Common myeloid progenitor, CD34-positive (primary cell): ENCODE data around the gene HDAC11.
A peak's percentile ranks its signal among the peaks of the same experiment; 100 is the strongest.
"Not testable (repeated sequence)": the region's sequence is repeated elsewhere in the genome, so short reads cannot be mapped to it uniquely, and the experiment has no call there.

Experiments used
- CTCF ChIA-PET: fragments of 350-600 bp; sonication (Branson Sonifier 250); formaldehyde crosslinking; loops from one replicate; lab custom pipeline; 2021; ENCODE audit warnings: antibody characterized with exemption; lab: Charles Lee
- POLR2A ChIA-PET: fragments of 350-600 bp; sonication (Branson Sonifier 250); formaldehyde crosslinking; loops from one replicate; lab custom pipeline; 2021; ENCODE audit warnings: antibody characterized with exemption; lab: Charles Lee
- DNase-seq, 3 donors: peaks; one replicate each; pipeline versions ENCODE4 v3.0.0 to v3.0.0-alpha.2; 2013
- H3K27ac ChIP-seq, 2 experiments: 1 replicate in 1 of 2; 2 replicates in 1 of 2; pipeline ENCODE4 v1.7.0; 2013; ENCODE audit warnings: inconsistent platforms in 2 of 2, low read length in 2 of 2, mild to moderate bottlenecking in 2 of 2, low read depth in 1 of 2, moderate library complexity in 1 of 2; ENCODE audit not compliant: severe bottlenecking in 2 of 2, insufficient read depth in 1 of 2, poor library complexity in 1 of 2
- H3K27me3 ChIP-seq, 5 experiments: replicated peaks in 2 of 5; 1 replicate in 3 of 5; 2 replicates in 2 of 5; pipeline versions ENCODE4 v1.6.1 to v1.7.0; 2013; ENCODE audit warnings: low read length in 4 of 5, mild to moderate bottlenecking in 2 of 5, moderate library complexity in 2 of 5, inconsistent platforms in 1 of 5; ENCODE audit not compliant: insufficient read depth in 5 of 5, control insufficient read depth in 4 of 5
- H3K36me3 ChIP-seq, 4 experiments: 1 replicate in 2 of 4; 2 replicates in 2 of 4; pipeline versions ENCODE4 v1.6.1 to v1.7.0; 2013; ENCODE audit warnings: low read length in 3 of 4, control low read depth in 1 of 4, mild to moderate bottlenecking in 1 of 4; ENCODE audit not compliant: control insufficient read depth in 4 of 4, insufficient read depth in 4 of 4
- H3K4me1 ChIP-seq, 4 experiments: 1 replicate in 3 of 4; 2 replicates in 1 of 4; pipeline versions ENCODE4 v1.6.1 to v1.7.1; 2013; ENCODE audit warnings: low read length in 3 of 4, mild to moderate bottlenecking in 3 of 4, control low read depth in 1 of 4, inconsistent platforms in 1 of 4, moderate library complexity in 1 of 4; ENCODE audit not compliant: control insufficient read depth in 4 of 4, insufficient read depth in 4 of 4; ENCODE audit errors: control extremely low read depth in 1 of 4
- H3K4me3 ChIP-seq, 7 experiments: 1 replicate in 4 of 7; 2 replicates in 3 of 7; pipeline versions ENCODE4 v1.5.1 to v1.7.0; 2013; ENCODE audit warnings: mild to moderate bottlenecking in 7 of 7, low read length in 6 of 7, moderate library complexity in 6 of 7, inconsistent platforms in 2 of 7, low read depth in 2 of 7, control low read depth in 1 of 7; ENCODE audit not compliant: insufficient read depth in 4 of 7, control insufficient read depth in 1 of 7; ENCODE audit errors: extremely low read depth in 1 of 7
- H3K9me3 ChIP-seq, 5 experiments: 1 replicate in 4 of 5; 2 replicates in 1 of 5; pipeline versions ENCODE4 v1.6.1 to v1.7.1; 2013; ENCODE audit warnings: low read length in 4 of 5, mild to moderate bottlenecking in 2 of 5, inconsistent platforms in 1 of 5, low read depth in 1 of 5, moderate library complexity in 1 of 5; ENCODE audit not compliant: control insufficient read depth in 4 of 5, insufficient read depth in 2 of 5; ENCODE audit errors: control extremely low read depth in 1 of 5
- WGBS: methylation state at CpG from one replicate; pipeline ENCODE4 v1.1.5; 2013; ENCODE audit not compliant: insufficient coverage; 5-methylcytosine and 5-hydroxymethylcytosine counted together

Gene HDAC11

DNA sequence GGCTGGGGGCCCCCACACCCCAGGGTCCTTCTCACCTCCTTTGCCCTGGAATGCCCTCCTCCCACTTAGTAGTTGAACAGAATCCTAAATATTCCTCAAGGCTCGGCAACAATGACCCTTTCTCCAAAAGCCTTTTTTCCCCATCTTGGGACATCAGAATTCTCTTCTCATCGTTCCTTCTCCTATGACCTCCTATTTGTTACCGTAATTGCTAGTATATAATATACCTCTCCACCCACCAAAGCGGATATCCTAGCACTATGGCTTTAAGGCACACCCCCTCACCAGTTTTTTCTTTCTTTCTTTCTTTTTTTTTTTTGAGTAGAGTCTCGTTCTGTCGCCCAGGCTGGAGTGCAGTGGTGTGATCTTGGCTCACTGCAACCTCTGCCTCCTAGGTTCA lies 16.8 kb downstream of the HDAC11 start:
- H3K27me3 ChIP-seq: no peaks in the 10 kb centered on the region
- no peak overlapping the region for H3K4me3 ChIP-seq
- ChIA-PET CTCF (interaction anchor here (0.6 to 11.8 kb wide), 25 partner anchors 8 to 400 kb away, joined by 3 to 422 read pairs (median 4); partner anchors contain the start of gene HDAC11), POLR2A (no interaction called here)
- peaks cover 0 to 8% (median 4%) of the 10 kb centered on the region in 4 experiments for H3K4me1 ChIP-seq
- WGBS: 93% methylated on average over 4 of the region's 6 CpGs
- no peak overlapping the region for H3K27ac ChIP-seq
- DNase-seq: no peak
- no peaks in the 10 kb centered on the region for H3K9me3 ChIP-seq
- H3K36me3 ChIP-seq: peaks cover 0 to 3% (median 1%) of the 10 kb centered on the region in 4 experiments

DNA sequence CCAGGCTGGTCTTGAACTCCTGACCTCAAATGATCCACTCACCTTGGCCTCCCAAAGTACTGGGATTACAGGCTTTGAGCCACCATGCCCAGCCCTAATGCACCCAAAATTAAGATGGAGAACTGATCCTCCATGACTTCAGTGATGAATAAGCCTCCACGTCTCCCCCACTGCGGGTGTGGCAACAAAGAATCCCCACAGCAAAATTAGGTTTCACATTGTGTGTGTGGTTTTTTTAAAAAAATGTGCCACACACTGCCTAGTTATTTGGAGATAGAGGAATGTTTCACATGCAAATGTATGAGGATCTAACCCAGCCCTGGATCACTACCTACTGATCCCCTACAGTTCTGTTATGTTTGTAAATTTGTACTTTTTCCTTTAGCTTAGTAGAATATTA lies 17.3 kb downstream of the HDAC11 start:
- Histone ChIP-seq H3K27me3 (no peaks in the 10 kb centered on the region), H3K27ac (no peak overlapping the region)
- CTCF ChIA-PET: interaction anchor here (1.5 to 11.8 kb wide), 4 partner anchors 12 to 383 kb away, joined by 4 to 422 read pairs (median 7); partner anchors contain the start of gene WNT7A

DNA sequence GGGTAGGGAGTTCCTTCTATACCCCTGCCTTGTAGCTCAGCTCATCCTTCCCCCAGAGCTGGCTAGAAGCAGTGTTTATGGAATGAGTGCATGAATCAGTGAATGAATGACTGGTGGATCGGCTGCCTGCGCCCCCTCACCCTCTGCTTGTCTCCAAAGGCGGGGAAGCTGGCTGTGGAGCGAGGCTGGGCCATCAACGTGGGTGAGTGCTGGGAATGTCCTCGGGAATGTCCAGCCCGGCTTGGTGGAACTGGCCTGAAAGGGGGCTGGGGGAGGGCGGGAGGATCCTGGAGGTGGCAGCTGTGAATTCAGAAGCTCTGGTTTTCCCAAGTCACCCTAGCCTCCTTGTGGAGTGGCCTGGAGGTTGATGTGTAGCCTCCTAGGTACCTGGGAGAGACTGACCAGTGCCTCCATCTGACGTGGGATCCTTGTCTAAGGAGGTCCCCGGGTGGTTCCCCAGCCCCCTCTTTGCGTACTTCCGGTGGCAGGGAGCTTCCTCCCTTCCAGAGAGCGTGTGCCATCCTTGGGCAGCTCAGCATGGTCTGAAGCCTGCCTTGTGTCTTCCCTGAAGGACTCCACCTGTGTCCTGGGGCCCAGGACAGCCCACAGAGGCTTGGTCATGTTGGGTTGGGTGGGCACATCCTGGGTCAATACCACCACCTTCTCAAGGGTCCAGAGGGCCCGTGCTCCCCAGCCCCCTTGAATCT lies 18.4 kb downstream of the HDAC11 start:
- 91% methylated on average over 13 of the region's 14 CpGs for WGBS
- peaks cover 0 to 8% (median 4%) of the 10 kb centered on the region in 4 experiments for H3K4me1 ChIP-seq
- ChIA-PET CTCF (interaction anchor here (0.6 to 11.8 kb wide), 11 partner anchors 8 to 392 kb away, joined by 3 to 422 read pairs (median 4); partner anchors contain the start of gene WNT7A), POLR2A (no interaction called here)
- peaks cover 0 to under 1% (median 0%) of the 10 kb centered on the region in 4 experiments for H3K36me3 ChIP-seq
- no peak overlapping the region for H3K4me3 ChIP-seq
- no peak for DNase-seq
- no peaks in the 10 kb centered on the region for H3K27me3 ChIP-seq
- H3K9me3 ChIP-seq: no peaks in the 10 kb centered on the region
- H3K27ac ChIP-seq: no peak overlapping the region

More for the DNA sequence above, 17.3 kb downstream of the HDAC11 start:
- 80% methylated on average over 1 of the region's 2 CpGs for WGBS
- DNase-seq: no peak
- Histone ChIP-seq H3K36me3 (peaks cover 0 to 3% (median 0%) of the 10 kb centered on the region in 4 experiments), H3K4me1 (peaks cover 0 to 8% (median 4%) of the 10 kb centered on the region in 4 experiments), H3K9me3 (no peaks in the 10 kb centered on the region), H3K4me3 (no peak overlapping the region)
- POLR2A ChIA-PET: no interaction called here

DNA sequence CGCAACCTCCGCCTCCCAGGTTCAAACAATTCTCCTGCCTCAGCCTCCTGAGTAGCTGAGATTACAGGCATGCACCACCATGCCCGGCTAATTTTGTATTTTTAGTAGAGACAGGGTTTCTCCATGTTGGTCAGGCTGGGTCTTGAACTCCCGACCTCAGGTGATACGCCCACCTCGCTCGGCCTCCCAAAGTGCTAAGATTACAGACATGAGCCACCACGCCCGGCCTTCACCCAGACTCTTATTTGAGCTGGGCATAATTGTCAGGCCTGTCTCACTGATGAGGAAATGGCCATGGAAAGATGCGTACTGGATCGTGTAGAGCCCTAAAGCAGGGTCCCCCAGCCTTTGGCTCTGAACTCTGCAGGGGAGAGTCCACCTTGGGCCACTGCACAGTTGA lies 19.1 kb downstream of the HDAC11 start:
- H3K4me3 ChIP-seq, H3K9me3 ChIP-seq, H3K36me3 ChIP-seq, H3K27me3 ChIP-seq, H3K4me1 ChIP-seq, DNase-seq, POLR2A ChIA-PET, H3K27ac ChIP-seq: not testable (repeated sequence)
- CTCF ChIA-PET: interaction anchor here (0.7 to 11.8 kb wide), 13 partner anchors 9 to 392 kb away, joined by 3 to 422 read pairs (median 4); no protein-coding TSS in a partner anchor
- 99% methylated on average over 9 of the region's 11 CpGs for whole genome bisulfite sequencing

DNA sequence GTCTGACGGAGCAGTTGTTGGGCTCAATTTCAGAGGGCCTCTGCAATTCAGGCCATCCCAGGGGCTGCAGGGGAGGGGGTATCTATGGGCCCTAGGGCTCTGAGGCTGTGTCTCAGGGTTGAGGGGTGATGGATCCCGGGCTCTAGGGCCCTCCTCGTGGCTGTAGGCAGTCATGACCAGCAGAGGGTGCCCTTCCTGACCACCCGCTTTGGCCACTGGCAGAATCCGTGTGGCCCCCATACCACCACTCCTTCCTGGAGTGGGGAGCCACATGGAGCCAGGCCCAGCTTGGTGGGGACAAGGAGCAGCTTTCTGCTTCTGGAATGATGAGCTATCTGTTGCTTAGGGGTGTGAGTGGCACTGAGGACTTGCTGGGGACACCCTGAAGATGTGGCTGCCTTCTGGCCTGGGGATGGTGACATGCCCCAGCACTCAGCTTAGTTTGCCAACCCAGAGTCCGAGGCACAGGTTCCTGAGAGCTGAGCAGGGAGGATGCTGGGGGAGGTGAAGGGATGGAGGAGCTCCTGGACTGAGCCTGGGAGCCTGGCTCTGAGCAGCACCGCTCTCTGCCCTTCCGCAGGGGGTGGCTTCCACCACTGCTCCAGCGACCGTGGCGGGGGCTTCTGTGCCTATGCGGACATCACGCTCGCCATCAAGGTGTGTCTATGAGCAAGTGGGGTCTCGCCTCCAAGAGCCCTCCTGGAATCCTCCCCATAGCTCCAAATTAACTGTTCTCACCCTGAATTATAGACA lies 20.2 kb downstream of the HDAC11 start:
- ChIA-PET POLR2A (no interaction called here), CTCF (interaction anchor here (0.8 to 11.8 kb wide), 13 partner anchors 8 to 391 kb away, joined by 3 to 422 read pairs (median 4); no protein-coding TSS in a partner anchor)
- Histone ChIP-seq H3K4me3 (no peak overlapping the region), H3K9me3 (no peaks in the 10 kb centered on the region), H3K27me3 (no peaks in the 10 kb centered on the region), H3K27ac (no peak overlapping the region), H3K4me1 (peaks cover 0 to 5% (median 3%) of the 10 kb centered on the region in 4 experiments), H3K36me3 (no peaks in the 10 kb centered on the region)
- WGBS: 87% methylated on average over 13 of the region's 15 CpGs
- peak in 1 of 3 donors; percentile 12 for DNase-seq

DNA sequence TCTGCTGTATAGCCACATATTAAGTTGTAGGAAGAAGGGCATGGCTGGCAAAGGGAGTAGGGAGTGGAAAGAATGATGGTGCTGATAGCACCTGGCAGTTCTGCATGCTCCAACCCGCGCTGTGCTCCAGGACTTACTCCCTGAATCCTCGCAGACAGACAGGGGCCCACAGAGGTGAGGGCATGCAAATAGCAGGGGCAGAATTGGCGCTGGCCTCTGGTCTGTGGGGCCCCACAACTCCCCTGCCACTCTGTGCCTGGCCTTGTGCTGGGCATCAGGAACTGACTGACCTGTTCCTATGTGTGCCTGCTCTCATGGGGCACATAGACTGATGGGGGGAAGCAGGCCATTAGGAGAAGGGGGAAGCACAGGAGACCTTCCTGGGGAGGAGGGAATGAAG lies 20.9 kb downstream of the HDAC11 start:
- Histone ChIP-seq H3K4me3 (no peak overlapping the region), H3K9me3 (no peaks in the 10 kb centered on the region), H3K27me3 (no peaks in the 10 kb centered on the region), H3K27ac (no peak overlapping the region), H3K36me3 (no peaks in the 10 kb centered on the region), H3K4me1 (peaks cover 0 to 3% (median 2%) of the 10 kb centered on the region in 4 experiments)
- DNase-seq: no peak
- 100% methylated on average over 4 of the region's 4 CpGs for WGBS
- ChIA-PET POLR2A (no interaction called here), CTCF (interaction anchor here (1.1 to 11.8 kb wide), 4 partner anchors 15 to 149 kb away, joined by 3 to 422 read pairs (median 7); no protein-coding TSS in a partner anchor)
